Measurements from ENCODE around the gene COP1.
"Not testable (repeated sequence)": the region's sequence is repeated elsewhere in the genome, so short reads cannot be mapped to it uniquely, and the experiment has no call there.

The COP1 gene

DNA sequence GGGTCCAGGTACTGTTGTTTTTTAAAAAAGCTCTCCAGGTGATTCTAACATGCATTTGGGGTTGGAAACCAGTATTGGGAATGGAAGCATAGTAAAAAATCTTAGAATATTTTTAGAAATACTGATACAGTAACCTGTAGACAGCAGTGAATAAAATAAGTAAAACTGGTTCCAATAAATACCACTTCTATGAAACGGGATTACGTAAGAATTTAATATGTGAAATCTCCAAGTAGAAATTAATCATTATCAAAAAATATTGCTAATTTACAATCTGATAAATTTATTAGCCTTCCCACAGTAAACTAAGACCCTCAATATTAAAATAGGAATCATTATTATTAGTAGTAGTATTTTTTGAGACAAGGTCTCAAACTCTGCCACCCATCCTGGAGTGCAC is 177.5 kb downstream of the COP1 start:
- TF ChIP-seq Cebpa-rat (IDR thresholded peaks at IDR 0.05) = no peak
- no peak overlapping the region for H3K4me3 ChIP-seq
- peaks cover 12% of the 10 kb centered on the region; the same call in 1 of the 2 replicates for H4K20me1 ChIP-seq
- H3K27me3 ChIP-seq = no peaks in the 10 kb centered on the region
- peaks cover 44% of the 10 kb centered on the region for H3K36me3 ChIP-seq
- H3K9me3 ChIP-seq = no peaks in the 10 kb centered on the region
- H3K27ac ChIP-seq = no peak overlapping the region
- no peak overlapping the region for H3K9ac ChIP-seq
- no peaks in the 10 kb centered on the region for H3K4me1 ChIP-seq
- no peak overlapping the region for H3K4me2 ChIP-seq

DNA sequence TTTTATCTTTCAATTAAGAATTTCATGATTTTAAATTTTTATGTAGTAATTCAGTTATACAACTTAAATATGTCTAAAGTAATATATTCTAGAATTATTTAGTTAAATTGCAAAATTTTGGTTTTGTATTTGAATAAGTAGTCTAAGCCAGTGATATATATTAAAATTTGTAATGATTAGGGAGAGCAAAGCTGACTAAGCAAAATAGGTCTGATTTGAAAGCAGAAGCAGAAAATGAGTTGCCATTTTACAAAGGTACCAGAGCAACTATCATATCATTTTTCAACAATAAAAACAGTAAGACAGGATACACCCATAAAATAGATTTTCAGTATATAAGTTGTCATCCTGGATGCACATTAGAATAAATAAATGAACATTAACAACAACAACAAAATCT is 177.9 kb downstream of the COP1 start:
- H3K27ac ChIP-seq = no peak overlapping the region
- no peak overlapping the region for H3K9ac ChIP-seq
- no peaks in the 10 kb centered on the region for H3K27me3 ChIP-seq
- H3K4me3 ChIP-seq = no peak overlapping the region
- no peaks in the 10 kb centered on the region for H3K4me1 ChIP-seq
- peaks cover 7% of the 10 kb centered on the region; the same call in 1 of the 2 replicates for H4K20me1 ChIP-seq
- H3K36me3 ChIP-seq = peaks cover 42% of the 10 kb centered on the region
- no peaks in the 10 kb centered on the region for H3K9me3 ChIP-seq
- no peak for TF ChIP-seq Cebpa-rat (IDR thresholded peaks at IDR 0.05)
- no peak overlapping the region for H3K4me2 ChIP-seq

DNA sequence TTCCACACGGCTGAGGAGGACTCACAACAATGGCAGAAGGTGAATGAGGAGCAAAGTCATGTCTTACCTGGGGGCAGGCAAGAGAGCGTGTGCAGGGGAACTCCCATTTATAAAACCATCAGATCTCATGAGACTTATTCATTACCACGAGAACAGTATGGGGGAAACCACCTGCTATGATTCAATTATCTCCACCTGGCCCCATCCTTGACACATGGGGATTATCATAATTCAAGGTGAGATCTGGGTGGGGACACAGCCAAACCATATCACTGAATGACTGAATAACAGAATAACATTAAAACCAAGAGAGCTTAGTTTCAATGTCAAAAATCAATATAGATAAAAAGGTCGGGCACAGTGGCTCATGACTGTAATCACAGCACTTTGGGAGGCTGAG is 179.2 kb downstream of the COP1 start:
- H3K27me3 ChIP-seq, H3K27ac ChIP-seq, H3K4me1 ChIP-seq, H3K9ac ChIP-seq, H4K20me1 ChIP-seq, H3K4me2 ChIP-seq, H3K9me3 ChIP-seq, H3K4me3 ChIP-seq: not testable (repeated sequence)
- peaks cover 46% of the 10 kb centered on the region for H3K36me3 ChIP-seq

DNA sequence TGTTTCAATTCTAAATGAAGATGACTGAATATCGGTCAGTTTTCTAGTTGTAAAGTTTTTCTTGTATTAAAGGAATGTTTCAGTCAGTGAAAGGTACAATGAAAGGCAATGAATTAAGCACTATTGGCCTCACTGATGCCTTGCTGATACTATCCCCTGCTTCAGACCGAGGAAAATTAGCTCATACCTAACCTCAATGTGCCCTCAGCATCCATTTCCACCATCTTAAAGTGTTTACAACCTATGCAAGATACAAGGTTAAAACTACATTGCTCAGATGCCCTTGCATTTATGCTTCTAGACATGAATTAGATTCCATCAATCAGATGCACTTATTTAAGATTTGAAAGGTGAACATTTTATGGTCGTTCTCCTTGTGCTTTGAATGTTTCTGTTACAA is 184.5 kb downstream of the COP1 start:
- Histone ChIP-seq H3K27ac (no peak overlapping the region), H3K9ac (no peak overlapping the region), H3K4me3 (no peak overlapping the region), H3K4me1 (no peaks in the 10 kb centered on the region), H3K36me3 (peaks cover 54% of the 10 kb centered on the region), H3K4me2 (no peak overlapping the region), H3K9me3 (no peaks in the 10 kb centered on the region), H3K27me3 (no peaks in the 10 kb centered on the region), H4K20me1 (no peaks in the 10 kb centered on the region)
- TF ChIP-seq Cebpa-rat (IDR thresholded peaks at IDR 0.05) = no peak

DNA sequence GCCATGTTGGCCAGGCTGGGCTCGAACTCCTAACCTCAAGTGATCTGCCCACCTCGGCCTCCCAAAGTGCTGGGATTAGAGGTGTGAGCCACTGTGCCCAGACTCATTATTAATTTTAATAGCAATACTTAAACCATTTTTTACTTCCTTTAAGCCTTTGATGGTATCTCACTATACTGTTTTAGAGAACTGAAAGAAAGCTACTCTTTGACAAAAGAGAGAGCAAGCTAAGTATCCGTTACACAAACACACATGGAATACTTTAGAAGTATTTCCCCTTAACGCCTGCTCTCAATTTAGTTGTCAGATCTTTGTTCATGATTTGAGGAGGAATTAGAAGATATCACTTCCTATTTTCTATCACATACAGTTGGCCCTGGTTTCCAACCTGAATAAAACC is 189.4 kb downstream of the COP1 start:
- H3K27ac ChIP-seq = no peak overlapping the region
- no peak overlapping the region for H3K4me2 ChIP-seq
- no peaks in the 10 kb centered on the region for H3K4me1 ChIP-seq
- TF ChIP-seq Cebpa-rat (IDR thresholded peaks at IDR 0.05) = no peak
- peaks cover 46% of the 10 kb centered on the region for H3K36me3 ChIP-seq
- no peak overlapping the region for H3K4me3 ChIP-seq
- H3K9ac ChIP-seq = no peak overlapping the region
- no peaks in the 10 kb centered on the region for H3K9me3 ChIP-seq
- no peaks in the 10 kb centered on the region for H3K27me3 ChIP-seq
- no peaks in the 10 kb centered on the region for H4K20me1 ChIP-seq

DNA sequence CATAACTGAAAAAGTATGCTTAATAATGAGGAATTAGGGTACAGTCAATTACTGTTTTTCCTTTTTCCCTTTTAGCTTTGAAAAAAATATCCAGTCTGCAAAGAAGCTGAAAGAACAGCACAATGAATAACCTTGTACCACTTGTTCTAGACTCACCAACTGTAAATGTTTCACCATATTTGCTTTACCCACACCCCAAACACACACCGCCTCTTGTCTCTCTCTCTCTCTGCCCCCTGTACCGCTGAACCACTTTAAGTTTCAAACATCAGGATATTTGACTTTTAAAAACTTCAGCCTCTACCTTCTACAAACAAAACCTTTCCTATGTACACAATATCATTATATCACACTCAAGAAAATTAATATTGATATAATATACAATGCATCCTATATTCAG is 197.1 kb downstream of the COP1 start:
- peaks cover 15% of the 10 kb centered on the region for H3K9me3 ChIP-seq
- TF ChIP-seq Cebpa-rat (IDR thresholded peaks at IDR 0.05) = no peak
- no peaks in the 10 kb centered on the region for H3K27me3 ChIP-seq
- no peaks in the 10 kb centered on the region for H4K20me1 ChIP-seq
- peaks cover 45% of the 10 kb centered on the region for H3K36me3 ChIP-seq
- H3K4me3 ChIP-seq = no peak overlapping the region
- no peak overlapping the region for H3K27ac ChIP-seq
- no peak overlapping the region for H3K9ac ChIP-seq
- H3K4me2 ChIP-seq = no peak overlapping the region
- H3K4me1 ChIP-seq = no peaks in the 10 kb centered on the region

DNA sequence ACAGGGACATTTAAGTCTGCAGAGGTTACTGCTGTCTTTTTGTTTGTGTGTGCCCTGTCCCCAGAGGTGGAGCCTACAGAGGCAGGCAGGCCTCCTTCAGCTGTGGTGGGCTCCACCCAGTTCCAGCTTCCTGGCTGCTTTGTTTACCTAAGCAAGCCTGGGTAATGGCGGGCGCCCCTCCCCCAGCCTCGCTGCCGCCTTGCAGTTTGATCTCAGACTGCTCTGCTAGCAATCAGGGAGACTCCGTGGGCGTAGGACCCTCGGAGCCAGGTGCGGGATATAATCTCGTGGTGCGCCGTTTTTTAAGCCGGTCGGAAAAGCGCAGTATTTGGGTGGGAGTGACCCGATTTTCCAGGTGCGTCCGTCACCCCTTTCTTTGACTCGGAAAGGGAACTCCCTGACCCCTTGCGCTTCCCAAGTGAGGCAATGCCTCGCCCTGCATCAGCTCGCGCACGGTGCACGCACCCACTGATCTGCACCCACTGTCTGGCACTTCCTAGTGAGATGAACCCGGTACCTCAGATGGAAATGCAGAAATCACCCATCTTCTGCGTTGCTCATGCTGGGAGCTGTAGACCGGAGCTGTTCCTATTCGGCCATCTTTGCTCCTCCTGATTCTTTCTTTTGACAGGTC is 199.2 kb downstream of the COP1 start:
- not testable (repeated sequence) for H3K27ac ChIP-seq, H3K4me3 ChIP-seq, H3K4me2 ChIP-seq, H3K27me3 ChIP-seq, H4K20me1 ChIP-seq, H3K9ac ChIP-seq, H3K4me1 ChIP-seq
- Histone ChIP-seq H3K36me3 (peaks cover 35% of the 10 kb centered on the region), H3K9me3 (peaks cover 15% of the 10 kb centered on the region)

DNA sequence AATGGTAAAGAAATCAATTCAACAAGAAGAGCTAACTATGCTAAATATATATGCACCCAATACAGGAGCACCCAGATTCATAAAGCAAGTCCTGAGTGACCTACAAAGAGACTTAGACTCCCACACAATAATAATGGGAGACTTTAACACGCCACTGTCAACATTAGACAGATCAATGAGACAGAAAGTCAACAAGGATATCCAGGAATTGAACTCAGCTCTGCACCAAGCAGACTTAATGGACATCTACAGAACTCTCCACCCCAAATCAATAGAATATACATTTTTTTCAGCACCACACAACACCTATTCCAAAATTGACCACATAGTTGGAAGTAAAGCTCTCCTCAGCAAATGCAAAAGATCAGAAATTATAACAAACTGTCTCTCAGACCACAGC is 212.4 kb downstream of the COP1 start:
- not testable (repeated sequence) for H3K9ac ChIP-seq, H4K20me1 ChIP-seq, H3K27me3 ChIP-seq, H3K27ac ChIP-seq, H3K4me1 ChIP-seq, H3K4me2 ChIP-seq, H3K4me3 ChIP-seq, H3K9me3 ChIP-seq
- H3K36me3 ChIP-seq = peaks cover 22% of the 10 kb centered on the region

DNA sequence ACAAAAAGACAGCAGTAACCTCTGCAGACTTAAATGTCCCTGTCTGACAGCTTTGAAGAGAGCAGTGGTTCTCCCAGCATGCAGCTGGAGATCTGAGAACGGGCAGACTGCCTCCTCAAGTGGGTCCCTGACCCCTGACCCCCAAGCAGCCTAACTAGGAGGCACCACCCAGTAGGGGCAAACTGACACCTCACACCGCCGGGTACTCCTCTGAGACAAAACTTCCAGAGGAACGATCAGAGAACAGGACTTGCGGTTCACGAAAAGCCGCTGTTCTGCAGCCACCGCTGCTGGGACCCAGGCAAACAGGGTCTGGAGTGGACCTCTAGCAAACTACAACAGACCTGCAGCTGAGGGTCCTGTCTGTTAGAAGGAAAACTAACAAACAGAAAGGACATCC is 214.3 kb downstream of the COP1 start:
- not testable (repeated sequence) for H3K27me3 ChIP-seq, H3K9ac ChIP-seq, H4K20me1 ChIP-seq, H3K4me1 ChIP-seq, H3K9me3 ChIP-seq, H3K27ac ChIP-seq, H3K4me3 ChIP-seq, H3K4me2 ChIP-seq
- H3K36me3 ChIP-seq = peaks cover 29% of the 10 kb centered on the region

DNA sequence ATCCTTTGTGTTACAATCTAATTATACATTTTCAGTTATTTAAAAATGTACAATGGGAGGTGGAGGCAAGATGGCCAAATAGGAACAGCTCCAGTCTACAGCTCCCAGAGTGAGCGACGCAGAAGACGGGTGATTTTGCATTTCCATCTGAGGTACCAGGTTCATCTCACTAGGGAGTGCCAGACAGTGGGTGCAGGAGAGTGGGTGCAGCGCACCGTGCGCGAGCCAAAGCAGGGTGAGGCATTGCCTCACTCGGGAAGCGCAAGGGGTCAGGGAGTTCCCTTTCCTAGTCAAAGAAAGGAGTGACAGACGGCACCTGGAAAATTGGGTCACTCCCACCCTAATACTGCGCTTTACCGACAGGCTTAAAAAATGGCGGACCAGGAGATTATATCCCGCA is 214.9 kb downstream of the COP1 start:
- H3K9ac ChIP-seq, H3K4me2 ChIP-seq, H3K4me3 ChIP-seq, H3K4me1 ChIP-seq, H3K27ac ChIP-seq, H3K27me3 ChIP-seq, H3K9me3 ChIP-seq, H4K20me1 ChIP-seq: not testable (repeated sequence)
- peaks cover 35% of the 10 kb centered on the region for H3K36me3 ChIP-seq

DNA sequence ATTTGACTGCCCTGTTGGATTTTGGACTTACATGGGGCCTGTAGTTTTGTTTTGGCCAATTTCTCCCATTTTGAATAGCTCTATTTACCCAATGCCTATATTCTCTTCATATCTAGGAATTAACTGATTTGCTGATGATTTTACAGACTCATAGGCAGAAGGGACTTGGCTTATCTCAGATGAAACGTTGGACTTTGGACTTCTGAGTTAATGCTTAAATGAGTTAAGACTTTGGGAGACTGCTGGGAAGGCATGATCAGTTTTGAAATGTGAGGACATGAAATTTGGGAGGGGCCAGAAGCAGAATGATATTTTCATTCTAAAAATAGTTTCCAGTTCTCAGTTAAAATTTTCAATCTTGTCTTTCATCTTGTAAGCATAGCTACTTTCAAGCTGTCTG is 222.3 kb downstream of the COP1 start:
- no peaks in the 10 kb centered on the region for H3K27me3 ChIP-seq
- no peak overlapping the region for H3K9ac ChIP-seq
- no peak overlapping the region for H3K4me2 ChIP-seq
- no peak for TF ChIP-seq Cebpa-rat (IDR thresholded peaks at IDR 0.05)
- H3K4me3 ChIP-seq = no peak overlapping the region
- peaks cover 86% of the 10 kb centered on the region for H3K36me3 ChIP-seq
- H3K27ac ChIP-seq = no peak overlapping the region
- H4K20me1 ChIP-seq = no peaks in the 10 kb centered on the region
- H3K4me1 ChIP-seq = no peaks in the 10 kb centered on the region
- H3K9me3 ChIP-seq = peaks cover 45% of the 10 kb centered on the region
